Activated T-cell treated with anti-CD3 and anti-CD28 coated beads for 24 hours (primary cell): ENCODE data around the gene SPATS2L.

Experiments used
- DNase-seq: peaks from one replicate; pipeline ENCODE4 v3.0.0-alpha.2; 2020; ENCODE audit warnings: low read depth

SPATS2L gene

DNA sequence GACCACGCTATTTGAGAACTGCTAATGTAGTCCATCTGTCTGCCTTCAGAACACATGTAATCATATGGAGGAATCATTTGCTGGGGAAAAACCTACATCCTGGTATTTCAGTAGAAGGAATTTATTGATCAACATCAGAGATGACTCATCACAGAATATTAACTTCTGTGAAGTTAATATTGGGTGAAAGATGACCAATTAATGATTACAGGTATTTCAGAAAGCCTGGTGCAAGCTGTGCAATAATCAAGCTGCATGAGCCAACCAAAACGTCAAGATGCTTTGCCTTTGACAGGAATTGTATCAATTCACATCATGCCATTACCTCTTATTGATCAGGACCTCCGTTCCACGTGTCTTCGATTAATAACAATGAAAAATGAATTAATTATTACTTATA lies 9.4 kb upstream of the SPATS2L start:
- no peak for DNase-seq

DNA sequence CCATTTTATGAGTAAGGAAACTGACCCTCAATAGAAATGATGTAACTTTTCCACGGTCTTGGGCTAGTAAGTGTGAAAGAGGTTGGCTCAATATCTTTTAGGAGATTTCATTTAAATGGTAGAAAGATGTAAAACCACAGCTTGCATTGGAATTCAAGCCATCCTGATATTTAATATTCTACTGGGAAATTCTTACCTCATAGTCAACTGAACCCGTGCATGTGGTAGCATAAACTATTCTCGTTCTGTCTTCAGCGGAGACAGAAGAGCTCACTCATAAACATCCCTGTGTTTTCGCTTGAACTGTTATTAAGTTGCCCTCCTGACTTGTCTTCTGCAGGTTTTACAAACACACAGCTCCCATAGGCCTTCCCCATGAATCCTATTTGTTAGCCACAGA lies 8.5 kb upstream of the SPATS2L start:
- DNase-seq, result no peak

- DNase-seq, result no peak
Measured at GRCh38 chr2:200298816-200299215, 7.7 kb upstream of the SPATS2L start.

DNA sequence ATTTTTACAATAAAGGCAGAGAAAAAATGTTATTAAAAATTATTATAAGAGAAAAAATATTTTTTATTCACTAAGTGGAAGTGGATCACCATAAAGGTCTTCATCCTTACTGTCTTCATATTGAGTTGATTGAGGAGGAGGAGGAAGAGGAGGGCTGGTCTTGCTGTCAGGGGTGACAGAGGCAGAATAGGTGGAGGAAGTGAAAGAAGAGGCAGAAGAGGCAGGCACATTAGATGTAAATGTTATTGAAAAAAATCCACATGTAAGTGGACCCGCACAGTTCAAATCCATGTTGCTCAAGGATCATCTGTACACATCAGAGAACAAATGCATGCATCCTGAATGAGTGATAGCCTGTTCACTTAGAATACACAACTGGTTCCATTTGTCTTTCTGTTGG lies 6.4 kb upstream of the SPATS2L start:
- DNase-seq, result no peak

GRCh38 chr2:200300638-200301314 lies 5.7 kb upstream of the SPATS2L start:
- no peak for DNase-seq

DNA sequence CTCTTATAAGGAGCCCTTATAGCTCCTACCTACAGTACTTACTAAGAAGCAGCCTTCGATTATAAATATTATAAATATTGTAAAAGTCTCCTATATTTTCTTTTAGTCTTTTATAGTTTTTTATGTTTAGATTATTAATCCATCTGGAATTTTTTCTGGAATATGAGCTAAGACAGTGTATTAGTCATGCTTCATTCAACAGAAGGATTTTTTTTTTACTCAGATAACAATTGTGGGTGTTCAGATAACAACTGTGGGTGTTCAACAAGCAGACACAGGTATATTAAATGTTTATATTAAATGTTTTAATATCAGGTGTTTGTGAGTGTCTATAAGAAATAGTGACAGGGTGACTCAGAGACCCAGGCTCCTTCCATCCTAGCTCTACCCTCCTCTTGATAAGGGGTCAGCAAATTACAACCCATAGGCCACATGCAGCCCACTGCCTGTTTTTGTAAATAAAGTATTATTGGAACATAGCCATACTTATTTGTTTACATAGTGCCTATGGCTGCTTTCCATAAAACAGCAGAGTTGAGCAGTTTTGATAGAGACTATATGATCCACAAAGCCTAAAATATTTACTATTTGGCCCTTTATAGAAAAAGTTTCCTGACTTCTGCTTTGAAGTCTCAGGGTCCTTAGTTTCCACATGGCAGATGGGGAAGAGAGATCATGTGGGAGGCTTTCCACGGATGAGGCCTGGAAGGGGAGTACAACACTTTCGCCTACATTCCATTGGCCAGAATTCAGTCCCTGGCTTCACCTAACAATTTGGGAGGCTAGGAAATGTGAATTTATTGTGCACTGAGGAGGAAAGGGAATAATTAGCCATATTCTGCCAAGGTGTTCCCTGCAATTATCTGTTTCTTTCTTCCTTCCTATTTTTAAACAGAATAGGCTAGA lies 4.3 kb upstream of the SPATS2L start:
- no peak for DNase-seq

DNA sequence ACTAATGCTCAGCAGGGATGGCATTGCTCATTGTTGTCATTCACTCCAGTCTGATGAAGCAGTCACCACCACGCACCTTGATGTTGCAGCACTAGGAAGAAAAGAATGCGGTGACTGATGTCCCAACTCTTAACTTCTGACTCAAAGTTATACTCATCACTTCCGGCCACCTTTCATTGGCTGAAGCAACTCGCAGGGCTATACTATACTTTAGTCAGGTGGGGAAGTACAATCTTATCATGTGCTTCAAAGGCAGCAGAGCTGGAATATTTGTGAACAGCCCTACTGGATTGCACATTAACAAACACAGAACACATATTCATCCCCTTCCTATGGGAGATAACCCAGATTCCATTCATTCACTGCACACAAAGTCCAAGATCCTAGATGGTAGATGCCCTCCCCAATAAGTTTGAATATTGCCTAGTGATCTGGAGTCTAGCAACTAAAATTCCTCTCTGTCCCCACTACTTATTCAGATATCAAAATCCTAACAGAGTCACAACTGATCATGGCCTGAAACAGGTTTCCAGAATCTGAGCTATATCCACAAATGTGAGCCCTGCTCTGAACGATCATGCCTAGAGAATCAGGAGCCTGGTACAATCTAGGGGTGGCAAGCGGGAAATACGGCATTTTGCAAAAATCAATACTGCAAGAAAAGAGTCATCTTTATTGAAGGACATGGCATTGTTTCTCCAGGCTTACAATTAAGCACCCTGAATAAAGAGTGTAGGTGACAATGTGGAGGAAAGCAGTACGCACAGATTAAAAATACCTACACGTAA lies 3.4 kb upstream of the SPATS2L start:
- DNase-seq, result no peak

- DNase-seq, result no peak
Measured at GRCh38 chr2:200305797-200306195, 697 bp upstream of the SPATS2L start.

DNA sequence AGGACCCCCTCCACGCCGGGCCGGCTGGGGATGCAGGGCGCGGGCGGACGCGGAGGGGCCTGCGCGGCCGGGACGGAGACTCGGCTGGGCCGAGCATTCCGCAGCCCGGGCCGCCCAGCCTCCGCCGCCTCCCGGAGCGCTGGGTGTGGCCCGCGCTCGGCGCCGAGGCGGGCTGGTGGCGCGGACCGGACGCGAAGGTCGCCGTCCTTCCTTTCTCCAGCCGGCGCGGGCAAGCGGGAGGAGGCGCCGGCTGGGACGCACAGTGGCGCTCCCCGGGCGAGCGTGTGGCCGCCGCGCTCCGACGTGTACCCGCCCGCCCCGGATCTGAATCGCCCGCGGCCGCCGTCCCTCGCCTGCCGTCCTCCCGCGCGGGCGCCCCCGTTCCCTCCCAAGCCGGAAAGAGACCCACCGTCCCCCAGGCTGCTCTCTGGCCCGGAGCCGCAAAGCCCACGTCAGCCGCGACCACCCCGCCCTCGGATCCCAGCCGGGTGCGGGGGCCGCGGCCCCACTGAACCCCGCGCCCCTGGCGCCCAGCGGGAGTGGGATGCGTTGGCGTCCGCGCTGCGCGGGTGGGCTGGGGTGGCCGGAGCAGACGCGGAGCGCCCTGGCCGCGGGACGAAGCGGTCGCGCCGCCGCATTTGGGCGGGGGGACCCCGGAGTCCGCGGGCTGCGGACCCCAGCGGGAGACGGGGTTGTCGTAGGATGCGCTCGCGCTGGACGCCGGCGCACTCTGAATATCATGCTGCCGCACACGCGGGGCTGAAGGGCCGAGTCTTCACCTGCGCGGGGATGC lies 634 bp downstream of the SPATS2L start:
- no peak for DNase-seq

- no peak for DNase-seq
Measured at GRCh38 chr2:200307724-200308545, 1.4 kb downstream of the SPATS2L start.

- DNase-seq, result no peak
Measured at GRCh38 chr2:200308546-200309295, 2.2 kb downstream of the SPATS2L start.

GRCh38 chr2:200309296-200310049 lies 3.0 kb downstream of the SPATS2L start:
- DNase-seq, result no peak

- DNase-seq, result no peak
Measured at GRCh38 chr2:200310545-200310971, 4.1 kb downstream of the SPATS2L start.

- no peak for DNase-seq
Measured at GRCh38 chr2:200311139-200311538, 4.6 kb downstream of the SPATS2L start.

DNA sequence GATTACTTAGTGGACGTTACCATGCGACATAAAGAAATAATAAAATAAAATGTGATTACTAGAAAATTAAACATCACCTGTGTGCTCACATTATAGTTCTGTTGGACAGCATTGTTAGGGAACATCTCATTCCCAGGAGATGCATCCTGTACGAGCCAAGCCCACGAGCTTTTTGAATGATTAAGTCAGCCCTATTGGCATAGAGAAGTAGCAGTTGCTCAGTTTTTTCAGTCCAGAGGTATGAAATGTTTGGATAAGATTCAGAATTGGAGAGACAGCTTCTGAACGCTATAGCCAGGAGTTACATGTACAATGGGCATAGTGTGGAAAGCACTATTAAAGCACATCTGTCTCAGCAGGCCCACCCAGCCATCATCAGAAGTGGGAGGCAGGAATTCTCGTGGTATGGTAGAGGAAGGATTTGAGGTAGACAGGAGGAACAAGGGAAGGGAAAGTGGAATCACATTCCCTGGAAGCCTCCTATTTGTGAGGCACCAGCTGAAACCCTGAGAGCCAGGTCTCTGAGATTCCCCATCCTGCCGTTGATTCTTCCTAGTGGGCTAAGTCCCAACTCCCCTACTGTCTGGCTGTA lies 8.6 kb downstream of the SPATS2L start:
- DNase-seq, result no peak

GRCh38 chr2:200317975-200318374 lies 11.5 kb downstream of the SPATS2L start:
- no peak for DNase-seq

- DNase-seq, result no peak
Measured at GRCh38 chr2:200318940-200319435, 12.5 kb downstream of the SPATS2L start.

GRCh38 chr2:200319548-200320337 lies 13.2 kb downstream of the SPATS2L start:
- no peak for DNase-seq
